Measurements from ENCODE around the gene SLC22A16.

DNA sequence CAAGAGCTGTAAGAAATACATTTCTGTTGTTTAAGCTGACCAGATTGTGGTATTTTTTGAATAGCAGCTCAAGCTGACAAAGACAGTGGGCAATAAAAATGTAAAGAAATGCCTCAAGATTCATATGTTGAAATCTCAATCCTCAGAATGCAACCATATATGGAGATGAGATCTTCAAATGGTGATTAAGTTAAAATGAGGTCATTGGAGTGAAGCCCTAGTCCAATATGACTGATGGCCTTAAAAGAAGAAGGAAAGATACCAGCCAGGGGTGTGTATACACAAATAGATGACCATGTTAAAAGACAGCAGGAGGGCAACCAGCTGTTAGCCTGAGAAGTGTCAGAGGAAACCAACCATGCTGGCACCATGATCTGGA is 54.0 kb downstream of the SLC22A16 start:
- TF ChIP-seq POLR2AphosphoS5 (IDR thresholded peaks at IDR 0.05) (no peak), EP300 (IDR thresholded peaks at IDR 0.05) (no peak), POLR2A (IDR thresholded peaks at IDR 0.05) (no peak)
- TF ChIP-seq, protein P1, sequence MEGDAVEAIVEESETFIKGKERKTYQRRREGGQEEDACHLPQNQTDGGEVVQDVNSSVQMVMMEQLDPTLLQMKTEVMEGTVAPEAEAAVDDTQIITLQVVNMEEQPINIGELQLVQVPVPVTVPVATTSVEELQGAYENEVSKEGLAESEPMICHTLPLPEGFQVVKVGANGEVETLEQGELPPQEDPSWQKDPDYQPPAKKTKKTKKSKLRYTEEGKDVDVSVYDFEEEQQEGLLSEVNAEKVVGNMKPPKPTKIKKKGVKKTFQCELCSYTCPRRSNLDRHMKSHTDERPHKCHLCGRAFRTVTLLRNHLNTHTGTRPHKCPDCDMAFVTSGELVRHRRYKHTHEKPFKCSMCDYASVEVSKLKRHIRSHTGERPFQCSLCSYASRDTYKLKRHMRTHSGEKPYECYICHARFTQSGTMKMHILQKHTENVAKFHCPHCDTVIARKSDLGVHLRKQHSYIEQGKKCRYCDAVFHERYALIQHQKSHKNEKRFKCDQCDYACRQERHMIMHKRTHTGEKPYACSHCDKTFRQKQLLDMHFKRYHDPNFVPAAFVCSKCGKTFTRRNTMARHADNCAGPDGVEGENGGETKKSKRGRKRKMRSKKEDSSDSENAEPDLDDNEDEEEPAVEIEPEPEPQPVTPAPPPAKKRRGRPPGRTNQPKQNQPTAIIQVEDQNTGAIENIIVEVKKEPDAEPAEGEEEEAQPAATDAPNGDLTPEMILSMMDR (IDR thresholded peaks at IDR 0.05) = no peak
